Esophagus squamous epithelium (tissue), 5 donors: ENCODE results near the gene PMS2. TPM values are rescaled to one million over a fixed set of nuclear protein-coding genes. Genes with fewer than 3 reads are reported as not detected.

Experiments used
- DNase-seq: peaks from one replicate; lab custom pipeline; 2025; lab: John Stamatoyannopoulos, UW
- H3K27ac ChIP-seq, 4 donors: fragments of 200-600 bp; sonication (generic); one replicate each; pipeline ENCODE4 v1.5.1; 2016 to 2019; ENCODE audit warnings: mild to moderate bottlenecking in 1 of 4
- H3K27me3 ChIP-seq, 4 donors: fragments of 200-600 bp; sonication (generic); 1 replicate in 3 of 4; 2 replicates in 1 of 4; pipeline versions ENCODE4 v1.5.1 to v1.6.0; 2017 to 2021; ENCODE audit warnings: antibody characterized with exemption in 1 of 4
- H3K36me3 ChIP-seq, 3 donors: fragments of 200-600 bp; sonication (generic); one replicate each; pipeline ENCODE4 v1.5.1; 2016 to 2019
- H3K4me1 ChIP-seq, 3 donors: fragments of 200-600 bp; sonication (generic); one replicate each; pipeline ENCODE4 v1.5.1; 2017 to 2019
- H3K4me3 ChIP-seq, 4 donors: fragments of 200-600 bp; sonication (generic); 1 replicate in 3 of 4; 2 replicates in 1 of 4; pipeline ENCODE4 v1.5.1; 2016 to 2019; ENCODE audit warnings: mild to moderate bottlenecking in 2 of 4, moderate library complexity in 1 of 4
- H3K9me3 ChIP-seq, 3 donors: fragments of 200-600 bp; sonication (generic); one replicate each; pipeline ENCODE4 v1.5.1; 2016 to 2019
- POLR2A ChIP-seq, 4 donors: fragments of 450-650 bp; IDR thresholded peaks; one replicate each; pipeline ENCODE4 v1.6.1; 2017; ENCODE audit warnings: antibody characterized with exemption in 4 of 4, mild to moderate bottlenecking in 4 of 4, moderate library complexity in 3 of 4
- WGBS, 2 donors: methylation state at CpG; one replicate each; pipeline ENCODE4 v1.1.5; 2018; 5-methylcytosine and 5-hydroxymethylcytosine counted together
- intact Hi-C: fragments of 100-400 bp; cut with DNase I; formaldehyde crosslinking; loops from one replicate; pipeline ENCODE4 v1.15.0; 2022
- total RNA-seq, 4 donors: library from RNA; depleted of rRNA; stranded (reverse); fragments of >200 nt; gene quantifications; one replicate each; pipeline ENCODE4 v1.1.0, GENCODE V29; 2016
- TF ChIP-seq, protein P1 (sequence below), 6 experiments: fragments of 450-650 bp in 4 of 6; fragments of 200-600 bp in 2 of 6; sonication (generic) in 2 of 6; IDR thresholded peaks; one replicate each; pipeline ENCODE4 v1.5.1; 2016 to 2019; ENCODE audit warnings: antibody characterized with exemption in 6 of 6, mild to moderate bottlenecking in 4 of 6, moderate library complexity in 4 of 6
- donor health status: DM: yes; HTN: yes; CAD: no.

PMS2 gene
- total RNA-seq, 4 donors from 2014 or later: 7.0 to 13.9 (median 10.0) TPM

DNA sequence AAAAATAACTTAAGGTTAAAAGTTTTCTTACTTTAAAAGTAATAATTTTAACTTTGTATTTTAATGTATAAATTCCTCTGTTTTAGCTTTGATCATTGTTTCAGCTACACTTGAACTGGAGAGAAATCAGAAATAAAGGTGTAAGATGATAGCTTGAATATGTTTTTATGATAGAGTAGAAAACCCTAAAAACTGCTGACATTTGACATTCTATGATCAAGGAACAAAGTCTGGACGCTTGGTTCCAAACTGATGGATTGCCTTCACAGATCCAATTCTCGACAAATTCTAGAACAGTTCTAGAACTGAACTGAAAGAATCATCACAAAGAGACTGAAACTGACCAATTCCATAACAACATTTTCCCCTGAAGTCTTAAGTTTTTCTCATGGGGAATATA is 22.1 kb upstream of the PMS2 start, which contains the start of gene ANKRD61:
Gene ANKRD61 (plus strand): TSS at position 389 of the 400 bp plus-strand sequence. CDS start 0 bp downstream, at position 389.
- H3K27ac ChIP-seq: no peak within 1 kb of the TSS
- peaks cover 10 to 100% (median 30%) of the 10 kb centered on the region in 3 donors for H3K36me3 ChIP-seq
- H3K4me1 ChIP-seq: peaks cover 4 to 15% (median 8%) of the 10 kb centered on the region in 3 donors
- no peaks in the 10 kb centered on the region for H3K27me3 ChIP-seq
- DNase-seq: no peak
- 83 to 84% methylated on average over 2 of the region's 2 CpGs for WGBS, 2 donors
- no peak within 1 kb of the TSS for H3K4me3 ChIP-seq
- no peaks in the 10 kb centered on the region for H3K9me3 ChIP-seq
- TF ChIP-seq, protein P1, sequence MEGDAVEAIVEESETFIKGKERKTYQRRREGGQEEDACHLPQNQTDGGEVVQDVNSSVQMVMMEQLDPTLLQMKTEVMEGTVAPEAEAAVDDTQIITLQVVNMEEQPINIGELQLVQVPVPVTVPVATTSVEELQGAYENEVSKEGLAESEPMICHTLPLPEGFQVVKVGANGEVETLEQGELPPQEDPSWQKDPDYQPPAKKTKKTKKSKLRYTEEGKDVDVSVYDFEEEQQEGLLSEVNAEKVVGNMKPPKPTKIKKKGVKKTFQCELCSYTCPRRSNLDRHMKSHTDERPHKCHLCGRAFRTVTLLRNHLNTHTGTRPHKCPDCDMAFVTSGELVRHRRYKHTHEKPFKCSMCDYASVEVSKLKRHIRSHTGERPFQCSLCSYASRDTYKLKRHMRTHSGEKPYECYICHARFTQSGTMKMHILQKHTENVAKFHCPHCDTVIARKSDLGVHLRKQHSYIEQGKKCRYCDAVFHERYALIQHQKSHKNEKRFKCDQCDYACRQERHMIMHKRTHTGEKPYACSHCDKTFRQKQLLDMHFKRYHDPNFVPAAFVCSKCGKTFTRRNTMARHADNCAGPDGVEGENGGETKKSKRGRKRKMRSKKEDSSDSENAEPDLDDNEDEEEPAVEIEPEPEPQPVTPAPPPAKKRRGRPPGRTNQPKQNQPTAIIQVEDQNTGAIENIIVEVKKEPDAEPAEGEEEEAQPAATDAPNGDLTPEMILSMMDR (IDR thresholded peaks at IDR 0.05): no peak
- no peak for TF ChIP-seq POLR2A (IDR thresholded peaks at IDR 0.05)
- intact Hi-C loops: no loop called here

DNA sequence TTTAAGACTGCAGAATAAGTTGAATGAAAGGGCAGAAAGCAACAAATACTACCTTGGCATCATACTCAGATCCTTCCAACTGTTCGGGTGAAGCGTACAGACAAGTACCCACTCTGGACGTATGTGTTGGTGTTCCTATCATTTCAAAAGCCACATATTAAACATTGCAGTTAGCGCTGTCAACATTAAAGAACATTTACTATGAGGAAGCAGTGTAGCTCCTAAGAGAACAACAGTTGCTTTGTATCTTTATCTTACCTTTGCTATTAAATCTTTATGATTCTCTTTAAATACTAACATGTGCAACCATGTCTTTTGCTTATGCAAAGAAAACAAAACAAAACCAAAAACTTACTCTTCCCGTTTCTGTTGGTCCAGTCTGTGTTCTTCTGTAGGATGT is 19.7 kb upstream of the PMS2 start:
- TF ChIP-seq POLR2A (IDR thresholded peaks at IDR 0.05): no peak
- TF ChIP-seq, protein P1 (IDR thresholded peaks at IDR 0.05): no peak
- H3K36me3 ChIP-seq: peaks cover 17 to 100% (median 29%) of the 10 kb centered on the region in 3 donors
- peaks cover 7 to 23% (median 8%) of the 10 kb centered on the region in 3 donors for H3K4me1 ChIP-seq
- H3K27me3 ChIP-seq: no peaks in the 10 kb centered on the region
- H3K9me3 ChIP-seq: no peaks in the 10 kb centered on the region
- no peak overlapping the region for H3K4me3 ChIP-seq
- 84 to 86% methylated on average over 5 of the region's 5 CpGs for WGBS, 2 donors
- intact Hi-C loops: no loop called here
- no peak for DNase-seq
- H3K27ac ChIP-seq: peak overlapping the region in 1 of 4 donors; percentile 17

DNA sequence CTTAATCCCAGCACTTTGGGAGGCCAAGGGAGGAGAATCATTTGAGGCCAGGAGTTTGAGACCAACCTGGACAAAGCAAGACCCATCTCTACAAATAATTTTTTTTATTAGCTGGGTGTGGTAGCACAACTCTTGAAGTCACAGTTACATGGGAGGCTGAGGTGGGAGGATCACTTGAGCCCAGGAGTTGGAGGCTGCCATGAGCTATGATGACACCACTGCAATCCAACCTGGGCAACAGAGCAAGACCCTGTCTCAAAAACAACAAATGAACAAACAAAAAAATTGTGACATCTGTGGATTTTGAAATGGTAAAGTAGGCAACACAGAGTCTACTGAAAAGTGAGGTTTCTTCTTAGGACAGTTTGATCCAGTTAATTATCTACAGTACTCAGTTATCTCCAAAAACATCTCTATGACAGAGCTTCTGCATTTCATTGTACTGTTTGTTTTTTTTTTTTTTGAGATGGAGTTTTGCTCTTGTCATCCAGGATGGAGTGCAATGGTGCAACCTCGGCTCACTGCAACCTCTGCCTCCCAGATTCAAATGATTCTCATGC is 19.0 kb upstream of the PMS2 start:
- 100% methylated on average over 1 of the region's 1 CpG for WGBS, 2 donors
- H3K36me3 ChIP-seq: peaks cover 22 to 100% (median 36%) of the 10 kb centered on the region in 3 donors
- H3K27ac ChIP-seq: peak overlapping the region in 3 of 4 donors; percentile 31 to 80 (median 78)
- H3K9me3 ChIP-seq: no peaks in the 10 kb centered on the region
- DNase-seq: no peak
- TF ChIP-seq POLR2A (IDR thresholded peaks at IDR 0.05): no peak
- TF ChIP-seq, protein P1 (IDR thresholded peaks at IDR 0.05): no peak
- H3K4me1 ChIP-seq: peaks cover 7 to 23% (median 8%) of the 10 kb centered on the region in 3 donors
- intact Hi-C loops: no loop called here
- no peaks in the 10 kb centered on the region for H3K27me3 ChIP-seq
- no peak overlapping the region for H3K4me3 ChIP-seq

DNA sequence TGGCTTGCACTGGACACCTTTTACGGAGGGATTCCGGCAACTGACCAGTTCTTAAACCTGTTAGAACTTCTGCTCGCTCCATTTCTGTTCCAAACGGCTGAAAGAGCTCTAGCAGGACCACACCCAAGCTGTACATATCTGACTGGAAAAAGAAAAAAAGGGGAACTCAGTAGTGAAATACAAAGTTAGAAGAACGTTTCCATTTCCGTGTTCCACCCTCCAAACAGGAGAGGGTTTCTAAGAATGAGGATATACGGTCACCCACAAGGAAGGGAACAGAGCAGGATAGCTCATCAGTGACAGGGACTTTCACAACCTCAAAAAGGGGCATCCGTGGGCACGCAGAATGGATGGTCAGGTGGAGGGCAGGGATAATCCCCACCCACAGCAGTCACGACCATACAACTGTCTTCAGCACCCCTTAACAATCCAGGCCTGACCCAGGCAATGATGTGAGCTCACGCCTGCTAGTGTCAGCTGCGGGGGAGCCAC is 18.0 kb upstream of the PMS2 start:
- no peak for DNase-seq
- Histone ChIP-seq H3K4me1 (peaks cover 7 to 23% (median 8%) of the 10 kb centered on the region in 3 donors), H3K4me3 (peak overlapping the region in 2 of 4 donors; percentile 18 to 54), H3K27ac (peak overlapping the region; percentile 71 to 88 (median 79)), H3K27me3 (no peaks in the 10 kb centered on the region), H3K9me3 (no peaks in the 10 kb centered on the region), H3K36me3 (peaks cover 28 to 100% (median 46%) of the 10 kb centered on the region in 3 donors)
- intact Hi-C loops: no loop called here
- TF ChIP-seq, protein P1 (IDR thresholded peaks at IDR 0.05): no peak
- no peak for TF ChIP-seq POLR2A (IDR thresholded peaks at IDR 0.05)
- WGBS, 2 donors: 48 to 60% methylated on average over 11 to 12 of the region's 12 CpGs
